ENCODE results near the gene NGB. TPM values are rescaled to one million over a fixed set of nuclear protein-coding genes. Genes with fewer than 3 reads are reported as not detected.

NGB gene
- total and polyA plus RNA-seq, 2 donors (not counting 1 experiment from before 2014, with no cell fraction given): not detected

DNA sequence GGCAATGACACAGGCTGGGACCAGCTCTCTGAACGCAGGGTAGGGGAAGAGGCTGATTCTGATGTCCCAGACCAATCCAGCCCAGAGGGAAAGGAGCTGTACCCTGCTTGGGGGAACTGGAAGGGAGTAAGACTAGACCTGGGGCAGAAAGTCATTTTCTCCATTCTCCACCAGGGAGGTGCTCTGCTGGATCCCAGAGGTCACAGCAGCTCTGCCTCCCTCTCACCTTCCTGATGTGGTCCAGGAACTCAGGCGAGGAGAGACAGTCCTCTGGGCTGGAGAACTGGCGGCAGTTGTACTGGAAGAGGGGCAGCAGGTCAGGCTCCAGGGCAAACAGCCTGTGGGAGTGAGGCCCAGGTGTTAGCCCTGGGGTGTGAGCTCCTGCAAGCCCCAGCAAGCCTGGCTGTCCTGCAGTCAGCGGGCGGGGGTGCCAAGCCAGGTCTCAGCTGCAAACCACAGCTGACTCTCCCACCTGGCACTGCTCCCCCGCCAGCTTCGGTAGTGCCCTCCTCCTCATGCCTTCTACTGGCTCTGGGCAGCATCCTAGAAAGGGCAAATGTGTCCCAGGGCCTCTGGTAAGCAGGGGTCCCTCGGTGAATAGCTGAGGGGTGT lies 1.9 kb downstream of the NGB start:
- Histone ChIP-seq H3K4me1 (ENCODE audit: control insufficient read depth, extremely low read depth, insufficient read depth, low read length) (no peaks in the 10 kb centered on the region), H3K36me3 (ENCODE audit: control insufficient read depth, insufficient read depth, low read length) (no peaks in the 10 kb centered on the region), H3K9ac (ENCODE audit: insufficient read depth, low read length) (no peak overlapping the region), H3K79me2 (ENCODE audit: control insufficient read depth, insufficient read depth, low read length) (no peaks in the 10 kb centered on the region), H3K9me3 (ENCODE audit: control insufficient read depth, insufficient read depth, low read depth, low read length) (no peaks in the 10 kb centered on the region), H3K27me3 (ENCODE audit: control insufficient read depth, insufficient read depth, low read length) (peaks cover 23% of the 10 kb centered on the region), H4K20me1 (ENCODE audit: control insufficient read depth, extremely low read depth, insufficient read depth, low read length) (no peaks in the 10 kb centered on the region), H3K4me3 (replicated peaks in 1 of 4; ENCODE audit: control extremely low read depth in 1 of 4, insufficient read depth in 1 of 4, low read depth in 3 of 4, low read length in 4 of 4) (no peak overlapping the region), H3K27ac (ENCODE audit: insufficient read depth, low read length) (no peak overlapping the region), H2AFZ (ENCODE audit: low read length) (no peak overlapping the region), H3K4me2 (ENCODE audit: extremely low read depth, insufficient read depth, low read length) (no peak overlapping the region)
- TF ChIP-seq, protein P1, sequence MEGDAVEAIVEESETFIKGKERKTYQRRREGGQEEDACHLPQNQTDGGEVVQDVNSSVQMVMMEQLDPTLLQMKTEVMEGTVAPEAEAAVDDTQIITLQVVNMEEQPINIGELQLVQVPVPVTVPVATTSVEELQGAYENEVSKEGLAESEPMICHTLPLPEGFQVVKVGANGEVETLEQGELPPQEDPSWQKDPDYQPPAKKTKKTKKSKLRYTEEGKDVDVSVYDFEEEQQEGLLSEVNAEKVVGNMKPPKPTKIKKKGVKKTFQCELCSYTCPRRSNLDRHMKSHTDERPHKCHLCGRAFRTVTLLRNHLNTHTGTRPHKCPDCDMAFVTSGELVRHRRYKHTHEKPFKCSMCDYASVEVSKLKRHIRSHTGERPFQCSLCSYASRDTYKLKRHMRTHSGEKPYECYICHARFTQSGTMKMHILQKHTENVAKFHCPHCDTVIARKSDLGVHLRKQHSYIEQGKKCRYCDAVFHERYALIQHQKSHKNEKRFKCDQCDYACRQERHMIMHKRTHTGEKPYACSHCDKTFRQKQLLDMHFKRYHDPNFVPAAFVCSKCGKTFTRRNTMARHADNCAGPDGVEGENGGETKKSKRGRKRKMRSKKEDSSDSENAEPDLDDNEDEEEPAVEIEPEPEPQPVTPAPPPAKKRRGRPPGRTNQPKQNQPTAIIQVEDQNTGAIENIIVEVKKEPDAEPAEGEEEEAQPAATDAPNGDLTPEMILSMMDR (conservative IDR thresholded peaks at IDR 0.05 in 1 of 2, IDR thresholded peaks at IDR 0.05 in 1 of 2; ENCODE audit: low read depth in 1 of 2, low read length in 2 of 2): no peak
- no peak for DNase-seq (ENCODE audit: low read depth in 2 of 2)

DNA sequence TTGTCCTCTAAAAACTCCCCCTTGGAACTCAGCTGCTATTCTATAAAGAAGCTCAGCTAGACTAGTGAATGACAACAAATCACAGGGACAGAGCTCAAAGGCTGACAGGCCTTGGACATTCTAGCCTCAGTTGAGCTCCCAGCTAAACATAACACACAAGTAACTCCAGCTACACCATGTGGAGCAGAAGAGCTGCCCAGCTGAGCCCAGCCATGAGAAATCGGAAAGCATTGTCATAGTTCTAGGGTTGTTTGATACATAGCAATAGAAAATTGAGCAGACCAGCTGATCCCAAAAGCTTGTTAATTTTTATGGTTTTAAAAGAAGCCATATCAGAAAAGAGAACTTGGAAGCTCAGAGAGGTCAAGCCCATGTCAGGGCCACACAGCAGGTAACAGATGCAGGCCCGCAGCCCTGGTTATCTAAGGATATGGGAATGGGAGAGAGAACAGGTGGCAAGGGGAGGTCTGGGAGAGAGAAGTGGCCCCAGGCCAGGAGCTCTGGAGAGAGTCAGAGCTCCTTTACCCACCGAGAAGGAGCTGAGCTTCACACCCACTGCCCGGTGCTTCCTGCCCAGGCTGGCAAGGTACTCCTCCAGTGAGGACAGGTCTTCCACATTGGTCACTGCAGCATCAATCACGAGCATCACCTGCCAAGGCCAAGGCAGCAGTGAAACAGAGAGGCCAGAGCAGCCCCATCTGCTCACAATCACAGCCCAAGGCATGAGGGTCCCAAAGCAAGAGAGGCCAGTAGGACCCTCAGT lies 2.9 kb downstream of the NGB start:
- TF ChIP-seq EZH2 (IDR thresholded peaks at IDR 0.05; ENCODE audit: low read length, missing control alignments): no peak
- TF ChIP-seq, protein P1 (conservative IDR thresholded peaks at IDR 0.05 in 1 of 2, IDR thresholded peaks at IDR 0.05 in 1 of 2; ENCODE audit: low read depth in 1 of 2, low read length in 2 of 2): no peak
- DNase-seq (ENCODE audit: low read depth in 2 of 2): no peak

DNA sequence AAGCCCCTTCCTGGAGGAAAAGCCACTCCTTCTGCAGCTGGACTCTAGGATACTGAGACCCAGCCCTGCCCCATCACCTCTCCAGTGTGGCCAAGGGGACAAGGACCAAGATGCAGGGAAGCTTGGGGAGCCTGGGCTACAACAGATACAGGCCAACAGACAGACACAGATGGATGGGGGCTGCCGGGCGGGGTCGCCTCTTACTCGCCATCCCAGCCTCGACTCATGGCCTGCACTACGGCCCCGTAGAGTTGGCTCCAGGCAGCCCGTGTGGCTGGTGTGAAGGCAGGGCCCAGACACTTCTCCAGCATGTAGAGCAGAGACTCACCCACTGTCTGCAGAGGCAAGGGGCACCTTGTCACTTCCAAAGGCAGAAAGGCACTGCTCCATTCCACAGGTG lies 4.7 kb downstream of the NGB start:
- Histone ChIP-seq H3K4me3 (replicated peaks in 1 of 4; ENCODE audit: control extremely low read depth in 1 of 4, insufficient read depth in 1 of 4, low read depth in 3 of 4, low read length in 4 of 4) (no peak overlapping the region), H3K36me3 (ENCODE audit: control insufficient read depth, insufficient read depth, low read length) (no peaks in the 10 kb centered on the region), H4K20me1 (ENCODE audit: control insufficient read depth, extremely low read depth, insufficient read depth, low read length) (no peaks in the 10 kb centered on the region), H3K9me3 (ENCODE audit: control insufficient read depth, insufficient read depth, low read depth, low read length) (no peaks in the 10 kb centered on the region), H3K4me2 (ENCODE audit: extremely low read depth, insufficient read depth, low read length) (no peak overlapping the region), H2AFZ (ENCODE audit: low read length) (no peak overlapping the region), H3K4me1 (ENCODE audit: control insufficient read depth, extremely low read depth, insufficient read depth, low read length) (no peaks in the 10 kb centered on the region), H3K79me2 (ENCODE audit: control insufficient read depth, insufficient read depth, low read length) (no peaks in the 10 kb centered on the region), H3K9ac (ENCODE audit: insufficient read depth, low read length) (no peak overlapping the region), H3K27ac (ENCODE audit: insufficient read depth, low read length) (no peak overlapping the region), H3K27me3 (ENCODE audit: control insufficient read depth, insufficient read depth, low read length) (peaks cover 26% of the 10 kb centered on the region)
- DNase-seq (ENCODE audit: low read depth in 2 of 2): no peak
- no peak for TF ChIP-seq EZH2 (IDR thresholded peaks at IDR 0.05; ENCODE audit: low read length, missing control alignments)
- TF ChIP-seq, protein P1 (conservative IDR thresholded peaks at IDR 0.05 in 1 of 2, IDR thresholded peaks at IDR 0.05 in 1 of 2; ENCODE audit: low read depth in 1 of 2, low read length in 2 of 2): no peak

More for the DNA sequence above, 2.9 kb downstream of the NGB start:
- Histone ChIP-seq H3K4me3 (replicated peaks in 1 of 4; ENCODE audit: control extremely low read depth in 1 of 4, insufficient read depth in 1 of 4, low read depth in 3 of 4, low read length in 4 of 4) (no peak overlapping the region), H3K27ac (ENCODE audit: insufficient read depth, low read length) (no peak overlapping the region), H3K4me1 (ENCODE audit: control insufficient read depth, extremely low read depth, insufficient read depth, low read length) (no peaks in the 10 kb centered on the region), H2AFZ (ENCODE audit: low read length) (no peak overlapping the region), H3K9me3 (ENCODE audit: control insufficient read depth, insufficient read depth, low read depth, low read length) (no peaks in the 10 kb centered on the region), H3K79me2 (ENCODE audit: control insufficient read depth, insufficient read depth, low read length) (no peaks in the 10 kb centered on the region), H3K27me3 (ENCODE audit: control insufficient read depth, insufficient read depth, low read length) (peaks cover 26% of the 10 kb centered on the region), H4K20me1 (ENCODE audit: control insufficient read depth, extremely low read depth, insufficient read depth, low read length) (no peaks in the 10 kb centered on the region), H3K9ac (ENCODE audit: insufficient read depth, low read length) (no peak overlapping the region), H3K36me3 (ENCODE audit: control insufficient read depth, insufficient read depth, low read length) (no peaks in the 10 kb centered on the region), H3K4me2 (ENCODE audit: extremely low read depth, insufficient read depth, low read length) (no peak overlapping the region)

Data from fibroblast of lung (primary cell).